IMR-90 (cell line): ENCODE data around the gene ABTB2. TPM values are rescaled to one million over a fixed set of nuclear protein-coding genes. Genes with fewer than 3 reads are reported as not detected.

ENCODE experiments used
- ATAC-seq: fragments of 200-7000 bp; cut with Tn5 transposase; 2 replicates; pipeline ENCODE4 v1.9.1; 2020; ENCODE audit warnings: low read depth, mild to moderate bottlenecking, moderate library complexity
- BruUV-seq: library from RNA; stranded (reverse); fragments of 400-500 nt; replicated peaks from 2 replicates; lab custom pipeline; 2021; lab: Mats Ljungman, UMichigan
- CTCF ChIA-PET: fragments of 300-600 bp; formaldehyde crosslinking; extraction: SDS; loops from one replicate; lab custom pipeline; 2021; ENCODE audit warnings: antibody characterized with exemption; lab: Yijun Ruan, JAX
- POLR2A ChIA-PET: fragments of 300-600 bp; sonication (Branson Sonifier 250); formaldehyde crosslinking; loops from one replicate; lab custom pipeline; 2022; ENCODE audit warnings: antibody characterized with exemption; ENCODE audit not compliant: unreplicated experiment; lab: Charles Lee
- DNase-seq: peaks from one replicate; pipeline ENCODE4 v3.0.0; 2013
- H2AFZ ChIP-seq: replicated peaks from 2 replicates; pipeline ENCODE3; 2013; ENCODE audit warnings: low read length, mild to moderate bottlenecking; ENCODE audit not compliant: poor library complexity
- H2AK5ac ChIP-seq: 2 replicates; pipeline ENCODE4 v1.6.1; 2013; ENCODE audit warnings: low read depth, low read length, inconsistent platforms
- H2AK9ac ChIP-seq: replicated peaks from 2 replicates; pipeline ENCODE3; 2013; ENCODE audit warnings: mild to moderate bottlenecking, low read depth, low read length, moderate library complexity; ENCODE audit not compliant: poor library complexity
- H2BK120ac ChIP-seq: 2 replicates; pipeline ENCODE4 v1.6.1; 2013; ENCODE audit warnings: low read depth, low read length, inconsistent platforms
- H2BK15ac ChIP-seq: 3 replicates; pipeline ENCODE4 v1.6.1; 2013; ENCODE audit warnings: low read depth, low read length, inconsistent platforms
- H2BK20ac ChIP-seq: 2 replicates; pipeline ENCODE4 v1.6.1; 2013; ENCODE audit warnings: low read depth, mild to moderate bottlenecking, inconsistent platforms, low read length, moderate library complexity
- H2BK5ac ChIP-seq: 2 replicates; pipeline ENCODE4 v1.6.1; 2013; ENCODE audit warnings: mild to moderate bottlenecking, low read depth, low read length, inconsistent platforms; ENCODE audit not compliant: poor library complexity, severe bottlenecking
- H3K14ac ChIP-seq: replicated peaks from 2 replicates; pipeline ENCODE4 v1.6.1; 2013; ENCODE audit warnings: low read depth, low read length, inconsistent platforms
- H3K18ac ChIP-seq: 2 replicates; pipeline ENCODE4 v1.6.1; 2013; ENCODE audit warnings: low read depth, low read length, control low read depth
- H3K23ac ChIP-seq: 2 replicates; pipeline ENCODE4 v1.6.1; 2013; ENCODE audit warnings: low read depth, low read length, inconsistent platforms
- H3K27ac ChIP-seq: 2 replicates; pipeline ENCODE4 v1.5.1; 2013; ENCODE audit warnings: mild to moderate bottlenecking, control low read depth, low read length; ENCODE audit not compliant: insufficient read depth
- H3K27me3 ChIP-seq: 2 replicates; pipeline ENCODE4 v1.6.1; 2013; ENCODE audit warnings: low read length; ENCODE audit not compliant: control insufficient read depth, insufficient read depth
- H3K36me3 ChIP-seq: 2 replicates; pipeline ENCODE4 v1.6.1; 2013; ENCODE audit warnings: low read length, mixed read lengths; ENCODE audit not compliant: control insufficient read depth, insufficient read depth
- H3K4ac ChIP-seq: 2 replicates; pipeline ENCODE4 v1.6.1; 2013; ENCODE audit warnings: low read depth, low read length, inconsistent platforms
- H3K4me1 ChIP-seq: 2 replicates; pipeline ENCODE4 v1.6.1; 2013; ENCODE audit warnings: low read length, mixed read lengths; ENCODE audit not compliant: control insufficient read depth, insufficient read depth
- H3K4me2 ChIP-seq: 2 replicates; pipeline ENCODE4 v1.6.1; 2013; ENCODE audit warnings: low read depth, mild to moderate bottlenecking, control low read depth, low read length, moderate library complexity
- H3K4me3 ChIP-seq: 2 replicates; pipeline ENCODE4 v1.5.1; 2013; ENCODE audit warnings: low read depth, mild to moderate bottlenecking, control low read depth, low read length, moderate library complexity; ENCODE audit not compliant: insufficient read depth
- H3K56ac ChIP-seq: 2 replicates; pipeline ENCODE4 v1.6.1; 2013; ENCODE audit warnings: low read length, inconsistent platforms; ENCODE audit not compliant: insufficient read depth; ENCODE audit errors: extremely low read depth
- H3K79me1 ChIP-seq, 2 experiments: 2 replicates each; pipeline ENCODE4 v1.6.1; 2013; ENCODE audit warnings: low read length in 2 of 2, inconsistent platforms in 1 of 2, low read depth in 1 of 2
- H3K9ac ChIP-seq: 2 replicates; pipeline ENCODE4 v1.6.1; 2013; ENCODE audit warnings: low read depth, low read length, control low read depth
- H3K9me1 ChIP-seq: 2 replicates; pipeline ENCODE4 v1.6.1; 2013; ENCODE audit warnings: low read length, inconsistent platforms; ENCODE audit not compliant: insufficient read depth
- H3K9me3 ChIP-seq: 2 replicates; pipeline ENCODE4 v1.6.1; 2013; ENCODE audit warnings: low read length; ENCODE audit not compliant: control insufficient read depth, insufficient read depth
- H4K20me1 ChIP-seq: 2 replicates; pipeline ENCODE4 v1.6.1; 2013; ENCODE audit warnings: low read length, inconsistent platforms; ENCODE audit not compliant: insufficient read depth
- H4K5ac ChIP-seq: 2 replicates; pipeline ENCODE4 v1.6.1; 2013; ENCODE audit warnings: mild to moderate bottlenecking, low read depth, low read length, control low read depth
- H4K8ac ChIP-seq, 2 experiments: 2 replicates each; pipeline ENCODE4 v1.6.1; 2013; ENCODE audit warnings: low read depth in 2 of 2, low read length in 2 of 2, control low read depth in 1 of 2, inconsistent platforms in 1 of 2
- H4K91ac ChIP-seq: 2 replicates; pipeline ENCODE4 v1.6.1; 2013; ENCODE audit warnings: low read depth, low read length, inconsistent platforms; ENCODE audit not compliant: insufficient read depth
- CHD1 ChIP-seq: IDR thresholded peaks from 2 replicates; pipeline ENCODE4 v1.6.1; 2012; ENCODE audit warnings: low read depth, low read length, improper control_type of control experiment
- MAFK ChIP-seq: IDR thresholded peaks from 2 replicates; pipeline ENCODE4 v1.6.1; 2012; ENCODE audit warnings: low read depth, low read length, improper control_type of control experiment
- MAZ ChIP-seq: IDR thresholded peaks from 2 replicates; pipeline ENCODE4 v1.6.1; 2012; ENCODE audit warnings: low read depth, mild to moderate bottlenecking, low read length, improper control_type of control experiment, moderate library complexity, borderline replicate concordance
- NFE2L2 ChIP-seq: fragments of 150-350 bp; IDR thresholded peaks from 2 replicates; pipeline ENCODE4 v1.6.1; 2016; ENCODE audit warnings: low read depth, mild to moderate bottlenecking, low read length
- dilution Hi-C: fragments of 300-500 bp; cut with HindIII; formaldehyde crosslinking; loops from one replicate; pipeline ENCODE4 v1.14.3; 2018; ENCODE audit warnings: low sequenced_read_pairs; ENCODE audit not compliant: unreplicated experiment
- in situ Hi-C: fragments of 300-500 bp; cut with MboI; formaldehyde crosslinking; loops from 3 replicates; pipeline ENCODE4 v1.14.3; 2019; ENCODE audit warnings: low sequenced_read_pairs, inconsistent platforms, mixed read lengths
- intact Hi-C: fragments of 100-400 bp; cut with micrococcal nuclease; formaldehyde crosslinking; loops from 2 replicates; pipeline ENCODE4 v1.10.0; 2022
- polyA plus RNA-seq, 3 experiments: library from polyadenylated mRNA; depleted of rRNA; stranded (reverse); fragments of >200 nt; gene quantifications; 2 replicates each; pipeline ENCODE4 v1.2.3, GENCODE V29; 2012; ENCODE audit warnings: low replicate concordance in 1 of 3
- total RNA-seq: library from RNA; depleted of rRNA; stranded (reverse); fragments of >200 nt; gene quantifications from 2 replicates; pipeline ENCODE4 v1.2.3, GENCODE V29; 2012

ABTB2 gene
- total and polyA plus RNA-seq, 2 of the 4 experiments (the other 2 are of a cell fraction) = 0.18 to 2.0 TPM

- H4K8ac ChIP-seq = no peak overlapping the region
- H3K9me3 ChIP-seq = no peaks in the 10 kb centered on the region
- ChIA-PET POLR2A (no interaction called here), CTCF (interaction anchor here (0.5 to 0.7 kb wide), 2 partner anchors 55 to 276 kb away, joined by 3 to 4 read pairs; no protein-coding TSS in a partner anchor)
- no peak overlapping the region for H4K5ac ChIP-seq
- no peak overlapping the region for H3K18ac ChIP-seq
- H3K14ac ChIP-seq = no peak overlapping the region
- peaks cover 8% of the 10 kb centered on the region; the same call in 1 of the 2 replicates for H3K4me1 ChIP-seq
- ATAC-seq = no peak
- H3K79me1 ChIP-seq = no peaks in the 10 kb centered on the region
- H2BK5ac ChIP-seq = no peak overlapping the region
- TF ChIP-seq NFE2L2 = no peak
- no peak for TF ChIP-seq CHD1
- no peak for TF ChIP-seq MAZ
- TF ChIP-seq MAFK = no peak
- H2BK120ac ChIP-seq = no peak overlapping the region
- dilution Hi-C loops = no loop called here
- BruUV-seq = no TSS peak
- H2BK15ac ChIP-seq = no peak overlapping the region
- intact Hi-C loops = no loop called here
- H3K4me3 ChIP-seq = no peak overlapping the region
- in situ Hi-C loops = no loop called here
- no peak overlapping the region for H3K9ac ChIP-seq
- H2AFZ ChIP-seq = no peak overlapping the region
- H3K56ac ChIP-seq = no peak overlapping the region
- H3K4me2 ChIP-seq = no peak overlapping the region
- no peaks in the 10 kb centered on the region for H3K36me3 ChIP-seq
- H2AK5ac ChIP-seq = no peak overlapping the region
- H3K27me3 ChIP-seq = no peaks in the 10 kb centered on the region
- no peaks in the 10 kb centered on the region for H4K20me1 ChIP-seq
- no peak overlapping the region for H2AK9ac ChIP-seq
- no peaks in the 10 kb centered on the region for H3K9me1 ChIP-seq
- H3K4ac ChIP-seq = no peak overlapping the region
- no peak overlapping the region for H3K27ac ChIP-seq
- H3K23ac ChIP-seq = no peak overlapping the region
- no peak overlapping the region for H4K91ac ChIP-seq
- no peak overlapping the region for H2BK20ac ChIP-seq
- no peak for DNase-seq
Measured at GRCh38 chr11:34218067-34218466, 139.7 kb downstream of the ABTB2 start.
